ENCODE results near the gene CD44.

DNA sequence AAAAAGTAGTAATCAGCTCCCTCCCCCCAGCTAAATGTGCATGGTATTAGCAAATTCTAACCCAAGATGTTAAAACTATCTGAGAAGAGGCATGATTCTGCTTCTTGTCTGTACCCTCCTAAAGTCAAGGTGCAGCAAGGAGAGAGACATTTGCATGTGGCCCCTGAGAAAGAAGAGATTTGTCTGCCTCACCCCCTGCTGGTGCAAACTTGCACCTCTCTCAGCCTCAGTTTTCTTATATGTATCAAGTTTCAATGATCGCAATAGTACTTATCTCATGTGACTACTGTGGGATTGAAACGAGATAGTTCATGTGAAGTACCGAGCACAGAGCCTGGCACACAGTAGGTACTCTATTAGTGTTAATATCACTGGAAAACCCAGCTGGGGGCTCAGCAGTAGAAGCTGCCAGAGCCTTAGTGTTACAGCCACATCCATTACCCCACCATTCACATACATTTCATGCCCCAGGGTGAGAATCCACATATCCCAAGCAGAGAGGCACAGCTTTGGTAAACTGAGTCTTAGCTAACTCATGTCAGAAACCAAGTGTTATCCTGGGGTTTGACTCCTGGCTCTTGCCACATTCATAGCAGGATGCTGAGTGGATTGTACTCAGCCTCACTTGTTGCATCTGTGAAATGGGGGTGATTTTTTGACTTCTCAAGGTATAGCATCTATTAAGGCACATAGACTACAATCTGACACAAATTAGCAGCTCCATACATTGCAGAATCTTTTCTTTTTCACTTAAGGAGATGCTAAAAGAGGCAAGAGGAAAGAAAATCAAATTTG lies 24.9 kb downstream of the CD44 start:
- TF ChIP-seq, protein P1, sequence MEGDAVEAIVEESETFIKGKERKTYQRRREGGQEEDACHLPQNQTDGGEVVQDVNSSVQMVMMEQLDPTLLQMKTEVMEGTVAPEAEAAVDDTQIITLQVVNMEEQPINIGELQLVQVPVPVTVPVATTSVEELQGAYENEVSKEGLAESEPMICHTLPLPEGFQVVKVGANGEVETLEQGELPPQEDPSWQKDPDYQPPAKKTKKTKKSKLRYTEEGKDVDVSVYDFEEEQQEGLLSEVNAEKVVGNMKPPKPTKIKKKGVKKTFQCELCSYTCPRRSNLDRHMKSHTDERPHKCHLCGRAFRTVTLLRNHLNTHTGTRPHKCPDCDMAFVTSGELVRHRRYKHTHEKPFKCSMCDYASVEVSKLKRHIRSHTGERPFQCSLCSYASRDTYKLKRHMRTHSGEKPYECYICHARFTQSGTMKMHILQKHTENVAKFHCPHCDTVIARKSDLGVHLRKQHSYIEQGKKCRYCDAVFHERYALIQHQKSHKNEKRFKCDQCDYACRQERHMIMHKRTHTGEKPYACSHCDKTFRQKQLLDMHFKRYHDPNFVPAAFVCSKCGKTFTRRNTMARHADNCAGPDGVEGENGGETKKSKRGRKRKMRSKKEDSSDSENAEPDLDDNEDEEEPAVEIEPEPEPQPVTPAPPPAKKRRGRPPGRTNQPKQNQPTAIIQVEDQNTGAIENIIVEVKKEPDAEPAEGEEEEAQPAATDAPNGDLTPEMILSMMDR (conservative IDR thresholded peaks at IDR 0.05 in 1 of 2, IDR thresholded peaks at IDR 0.05 in 1 of 2; ENCODE audit: low read depth in 1 of 2, low read length in 2 of 2) = peak; percentile 35 to 40
- no peak for TF ChIP-seq EZH2 (IDR thresholded peaks at IDR 0.05; ENCODE audit: low read length, missing control alignments)
